Cardiac muscle cell (in vitro differentiated cells and primary cell): ENCODE results near the gene GPR155. TPM values are rescaled to one million over a fixed set of nuclear protein-coding genes. Genes with fewer than 3 reads are reported as not detected.

ENCODE experiments used
- DNase-seq, 2 donors: peaks; one replicate each; pipeline versions ENCODE4 v3.0.0 to v3.0.0-alpha.2; 2010 to 2017; ENCODE audit warnings: low read depth in 1 of 2, low spot score in 1 of 2
- H3K27ac ChIP-seq: fragments of 200-600 bp; sonication (generic); 2 replicates; pipeline ENCODE4 v1.5.1; 2016
- H3K27me3 ChIP-seq: fragments of 200-600 bp; sonication (generic); 2 replicates; pipeline ENCODE4 v1.6.0; 2016; ENCODE audit warnings: control low read depth
- H3K36me3 ChIP-seq: fragments of 200-600 bp; sonication (generic); 2 replicates; pipeline ENCODE4 v1.5.1; 2016; ENCODE audit warnings: control low read depth
- H3K4me1 ChIP-seq: fragments of 200-600 bp; sonication (generic); 2 replicates; pipeline ENCODE4 v1.8.1; 2017; ENCODE audit warnings: low read depth, mild to moderate bottlenecking, mixed run types
- H3K4me3 ChIP-seq: fragments of 200-600 bp; sonication (generic); 2 replicates; pipeline ENCODE4 v1.5.1; 2016; ENCODE audit warnings: mild to moderate bottlenecking
- H3K9me3 ChIP-seq: fragments of 200-600 bp; sonication (generic); 2 replicates; pipeline ENCODE4 v1.5.1; 2017; ENCODE audit warnings: low read depth, mild to moderate bottlenecking, control low read depth
- CTCF ChIP-seq: IDR thresholded peaks from 2 replicates; pipeline ENCODE4 v1.5.1; 2012; ENCODE audit warnings: low read depth, mild to moderate bottlenecking, low read length
- polyA plus RNA-seq: library from polyadenylated mRNA; unstranded; fragments of >200 nt; fragmentation: Nextera tagmentation; extraction: Ambion mirVana; gene quantifications from 2 replicates; pipeline ENCODE4 v1.2.1, GENCODE V29; 2016
- total RNA-seq: library from RNA; depleted of rRNA; stranded (reverse); fragments of >200 nt; gene quantifications from 2 replicates; pipeline ENCODE4 v1.2.3, GENCODE V29; 2016

The GPR155 gene
- total and polyA plus RNA-seq, 2 experiments from 2014 or later: 2.7 to 8.5 TPM

GRCh38 chr2:174516501-174517378, 29.9 kb upstream of the GPR155 start:
- no peaks in the 10 kb centered on the region for H3K9me3 ChIP-seq
- H3K36me3 ChIP-seq: no peaks in the 10 kb centered on the region
- no peaks in the 10 kb centered on the region for H3K4me1 ChIP-seq
- no peaks in the 10 kb centered on the region for H3K27me3 ChIP-seq
- no peak overlapping the region for H3K4me3 ChIP-seq
- no peak overlapping the region for H3K27ac ChIP-seq
- no peak for TF ChIP-seq CTCF
- no peak for DNase-seq

- TF ChIP-seq CTCF: no peak
- no peak overlapping the region for H3K4me3 ChIP-seq
- H3K36me3 ChIP-seq: no peaks in the 10 kb centered on the region
- H3K27ac ChIP-seq: no peak overlapping the region
- H3K4me1 ChIP-seq: no peaks in the 10 kb centered on the region
- no peaks in the 10 kb centered on the region for H3K27me3 ChIP-seq
- DNase-seq: no peak
- no peaks in the 10 kb centered on the region for H3K9me3 ChIP-seq
Observed at GRCh38 chr2:174512345-174512744, 25.5 kb upstream of the GPR155 start.

- DNase-seq: no peak
- no peaks in the 10 kb centered on the region for H3K9me3 ChIP-seq
- H3K27me3 ChIP-seq: no peaks in the 10 kb centered on the region
- no peak for TF ChIP-seq CTCF
- H3K27ac ChIP-seq: no peak overlapping the region
- H3K36me3 ChIP-seq: no peaks in the 10 kb centered on the region
- no peak overlapping the region for H3K4me3 ChIP-seq
- H3K4me1 ChIP-seq: no peaks in the 10 kb centered on the region
Observed at GRCh38 chr2:174511580-174512260, 24.9 kb upstream of the GPR155 start.

GRCh38 chr2:174510583-174511189, 23.9 kb upstream of the GPR155 start:
- peak in 1 of 2 donors; percentile 5 for DNase-seq
- H3K27me3 ChIP-seq: no peaks in the 10 kb centered on the region
- no peaks in the 10 kb centered on the region for H3K36me3 ChIP-seq
- TF ChIP-seq CTCF: no peak
- no peaks in the 10 kb centered on the region for H3K4me1 ChIP-seq
- H3K27ac ChIP-seq: no peak overlapping the region
- no peaks in the 10 kb centered on the region for H3K9me3 ChIP-seq
- H3K4me3 ChIP-seq: no peak overlapping the region

- TF ChIP-seq CTCF: no peak
- DNase-seq: no peak
- H3K4me1 ChIP-seq: no peaks in the 10 kb centered on the region
- H3K9me3 ChIP-seq: no peaks in the 10 kb centered on the region
- no peak overlapping the region for H3K4me3 ChIP-seq
- H3K27ac ChIP-seq: no peak overlapping the region
- H3K36me3 ChIP-seq: no peaks in the 10 kb centered on the region
- no peaks in the 10 kb centered on the region for H3K27me3 ChIP-seq
Observed at GRCh38 chr2:174503161-174503809, 16.5 kb upstream of the GPR155 start.
